NCI-H2029 treated with DMSO at 0.1 percent for 48 hours (cell line): ENCODE results near the gene ASMTL.
"Not testable (repeated sequence)": the region's sequence is repeated elsewhere in the genome, so short reads cannot be mapped to it uniquely, and the experiment has no call there.

Experiments
- DNase-seq: peaks from one replicate; lab custom pipeline; 2025; lab: John Stamatoyannopoulos, UW

Gene ASMTL

DNA sequence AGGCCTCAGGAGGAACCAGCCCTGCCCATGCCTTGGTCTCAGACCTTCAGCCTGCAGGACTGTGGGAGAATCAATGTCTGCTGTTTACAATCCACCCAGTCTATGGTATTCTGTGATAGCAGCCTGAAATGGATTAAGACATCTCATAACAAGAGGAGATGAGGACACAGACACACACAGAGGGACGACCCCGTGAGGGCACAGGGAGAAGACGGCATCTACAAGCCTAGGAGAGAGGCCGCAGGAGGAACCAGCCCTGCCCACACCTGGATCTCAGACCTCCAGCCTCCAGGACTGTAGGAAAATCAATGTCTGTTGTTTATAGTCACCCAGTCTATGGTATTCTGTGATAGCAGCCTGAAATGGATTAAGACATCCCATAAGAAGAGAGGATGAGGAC lies 64.1 kb downstream of the ASMTL start:
- DNase-seq: no peak

DNA sequence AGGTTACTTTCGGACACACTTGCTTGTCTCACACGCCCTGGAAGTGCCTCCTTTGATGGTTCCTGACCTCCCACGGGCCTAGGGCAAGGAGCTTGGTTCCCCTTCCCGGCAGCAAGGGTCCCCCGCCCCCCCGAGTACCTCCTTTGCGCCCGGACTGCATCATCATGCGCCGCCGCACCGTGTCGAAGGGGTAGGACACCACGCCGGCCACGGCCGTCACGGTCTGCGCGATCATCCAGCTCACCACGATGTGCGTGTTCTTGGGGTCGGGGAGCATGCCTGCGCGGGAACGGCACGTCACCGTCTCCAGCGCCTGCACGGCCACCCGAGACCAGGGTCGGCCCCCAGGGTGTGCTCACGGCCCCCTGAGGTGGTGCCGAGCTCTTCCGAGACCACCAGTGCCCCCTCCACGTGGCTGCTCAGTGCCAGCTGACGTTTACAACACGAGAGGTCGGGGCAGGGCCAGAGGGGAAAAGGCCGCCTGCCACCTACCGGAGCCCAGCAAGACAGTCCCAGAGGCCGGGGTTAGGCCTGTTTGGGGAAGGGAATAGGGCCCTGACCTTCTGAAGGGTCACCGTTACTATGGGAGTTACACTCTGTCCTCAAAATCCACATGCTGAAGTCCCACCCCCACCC lies 65.5 kb downstream of the ASMTL start:
- DNase-seq: no peak

DNA sequence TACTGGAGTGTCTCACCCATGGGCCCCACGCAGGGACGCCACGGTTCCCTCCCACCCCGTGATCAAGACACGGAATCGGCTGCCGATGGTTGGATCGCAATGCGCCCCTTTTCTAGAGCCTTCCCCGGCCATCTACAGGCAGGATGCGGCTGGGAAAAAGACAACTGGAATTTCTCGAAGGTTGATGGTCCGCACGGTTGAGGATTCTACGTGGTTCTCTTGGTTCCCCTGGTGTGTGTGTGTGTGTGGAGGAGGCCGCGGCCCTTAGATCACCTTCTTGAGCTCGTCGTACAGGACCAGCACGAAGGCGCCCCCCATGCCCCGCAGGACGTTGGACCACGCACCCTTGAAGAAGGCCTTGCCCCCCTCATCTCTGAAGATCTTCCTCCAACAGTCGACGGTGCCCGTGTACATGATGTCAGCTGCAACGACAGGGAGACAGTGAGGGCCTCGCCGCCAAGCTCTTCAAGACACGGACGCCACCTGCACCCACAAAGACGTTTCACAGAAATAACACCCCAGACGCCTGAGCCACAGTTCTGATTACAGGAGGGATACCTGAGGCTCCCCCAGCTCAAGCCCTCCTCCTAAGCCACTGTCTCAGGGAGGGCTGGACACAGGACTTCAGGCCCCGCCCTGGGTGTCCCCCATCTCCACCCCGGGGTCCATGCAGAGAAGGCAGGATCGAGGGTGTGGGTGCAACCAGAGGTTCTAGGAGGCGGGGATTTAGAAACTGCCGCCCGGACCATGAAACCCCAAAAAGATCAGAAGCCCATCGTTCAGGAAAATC lies 66.2 kb downstream of the ASMTL start:
- no peak for DNase-seq

DNA sequence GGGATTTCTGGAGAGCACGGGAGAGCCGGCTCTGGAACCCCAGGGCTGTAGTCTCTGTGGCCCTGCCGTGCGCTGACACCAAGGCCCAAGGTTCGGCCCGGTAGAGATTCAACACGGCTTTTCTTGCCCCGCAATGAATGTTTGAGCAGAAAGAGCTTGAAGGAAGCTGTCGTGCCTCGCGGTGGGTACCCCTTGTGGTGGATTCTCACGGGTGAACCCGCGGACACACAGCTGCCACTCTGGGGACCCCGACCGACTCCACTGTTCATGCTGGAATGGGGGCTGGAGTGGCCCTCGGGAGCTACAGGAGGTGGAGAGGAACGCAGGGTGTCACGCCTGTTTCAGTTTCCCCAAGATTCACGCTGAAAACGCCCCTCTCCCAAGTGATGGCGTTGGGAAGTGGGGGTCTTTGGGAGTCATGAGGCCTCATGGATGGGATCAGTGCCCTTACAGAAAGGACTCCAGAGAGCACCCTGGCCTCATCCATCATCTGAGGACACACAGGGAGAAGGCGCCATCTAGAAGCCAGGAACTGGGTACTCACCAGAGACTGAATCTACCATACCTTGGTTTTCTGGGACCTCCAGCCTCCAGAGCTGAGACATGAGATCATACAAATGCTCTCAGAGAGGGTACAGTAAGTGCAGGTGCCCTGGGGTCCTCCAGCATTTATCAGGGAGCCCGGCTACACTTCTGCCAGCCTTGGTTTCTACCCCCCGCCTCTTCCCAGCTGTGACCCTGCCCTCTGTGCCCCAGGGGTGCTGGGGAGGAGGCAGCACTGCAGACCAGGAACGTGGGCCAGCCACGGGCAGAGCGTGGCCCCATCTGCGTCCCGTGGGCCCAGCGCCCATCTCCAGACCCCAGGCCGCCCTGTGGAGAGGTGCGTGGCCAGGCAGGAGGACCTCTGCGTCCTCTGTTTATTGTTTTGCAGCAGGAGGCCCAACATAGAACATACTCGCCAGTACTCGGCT lies 67.2 kb downstream of the ASMTL start:
- DNase-seq: no peak

DNA sequence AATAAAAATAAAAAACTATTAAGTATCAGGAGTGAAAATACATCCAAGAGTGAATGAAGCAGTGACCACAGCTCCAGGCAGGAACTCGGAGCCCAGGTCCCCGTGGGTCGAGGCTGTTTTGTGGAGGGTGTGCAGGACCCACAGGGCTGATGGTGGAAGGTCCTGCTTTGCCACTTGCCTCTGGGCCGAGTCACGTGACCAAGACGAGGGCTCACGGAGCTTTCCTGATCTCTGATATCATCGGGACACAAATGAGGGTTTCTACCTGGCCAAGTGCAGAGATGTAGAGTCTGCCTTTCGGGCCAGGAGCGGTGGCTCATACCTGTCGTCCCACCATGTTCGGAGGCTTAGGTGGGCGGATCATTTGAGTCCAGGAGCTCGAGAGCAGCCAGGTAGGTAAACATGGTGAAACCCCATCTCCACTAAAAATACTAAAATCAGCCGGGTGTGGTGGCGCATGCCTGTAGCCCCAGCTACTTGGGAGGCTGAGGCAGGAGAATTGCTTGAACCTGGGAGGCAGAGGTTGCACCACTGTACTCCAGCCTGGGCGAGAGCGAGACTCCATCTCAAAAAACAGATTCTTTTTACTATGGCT lies 68.0 kb downstream of the ASMTL start:
- no peak for DNase-seq

DNA sequence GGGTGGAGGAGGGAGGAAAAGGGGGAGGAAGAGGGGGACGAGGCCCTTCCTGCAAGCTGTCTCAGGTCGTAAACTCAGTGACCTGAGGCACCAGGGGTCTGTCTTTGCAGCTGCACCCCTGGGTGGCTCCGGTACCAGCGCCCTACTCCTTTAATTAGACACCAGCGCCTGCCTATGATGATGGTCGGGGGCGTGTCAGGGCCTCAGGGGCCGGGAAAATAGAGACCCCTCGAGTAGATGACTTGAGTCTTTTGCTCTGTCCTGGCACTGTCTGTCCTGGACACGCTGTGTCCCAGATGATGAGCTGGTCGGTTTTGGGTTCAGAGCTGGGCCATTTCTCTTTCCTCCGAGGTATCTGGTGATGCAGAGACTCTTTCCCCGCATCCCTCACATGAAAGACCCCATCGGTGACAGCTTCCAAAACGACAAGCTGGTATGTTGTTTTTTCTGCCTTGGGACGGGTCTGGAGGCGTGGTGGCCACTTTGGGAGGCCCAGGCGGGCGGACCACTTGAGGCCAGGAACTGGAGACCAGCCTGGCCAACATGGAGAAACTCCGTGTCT lies 72.0 kb downstream of the ASMTL start:
- no peak for DNase-seq

DNA sequence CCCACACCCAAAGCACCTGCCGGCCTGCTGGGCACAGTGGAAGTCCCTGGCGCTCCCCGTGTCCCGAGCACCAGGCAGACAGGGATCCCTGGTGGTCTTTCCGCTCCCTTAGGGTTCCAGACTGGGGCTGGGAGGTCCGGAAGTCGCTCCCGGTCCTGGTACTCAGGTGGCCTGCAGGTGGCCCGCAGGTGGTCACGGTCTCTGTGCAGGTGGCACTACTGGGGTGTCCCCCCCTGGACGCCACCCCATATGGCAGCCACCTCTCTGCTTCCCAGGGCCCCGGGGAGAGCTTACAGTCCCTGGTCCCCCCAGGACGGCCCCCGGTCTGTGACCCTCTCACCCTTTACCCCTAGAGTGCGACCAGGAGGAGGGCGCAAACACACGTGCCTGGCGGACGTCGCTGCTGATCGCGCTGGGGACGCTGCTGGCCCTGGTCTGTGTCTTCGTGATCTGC lies 74.4 kb downstream of the ASMTL start:
- DNase-seq: no peak

DNA sequence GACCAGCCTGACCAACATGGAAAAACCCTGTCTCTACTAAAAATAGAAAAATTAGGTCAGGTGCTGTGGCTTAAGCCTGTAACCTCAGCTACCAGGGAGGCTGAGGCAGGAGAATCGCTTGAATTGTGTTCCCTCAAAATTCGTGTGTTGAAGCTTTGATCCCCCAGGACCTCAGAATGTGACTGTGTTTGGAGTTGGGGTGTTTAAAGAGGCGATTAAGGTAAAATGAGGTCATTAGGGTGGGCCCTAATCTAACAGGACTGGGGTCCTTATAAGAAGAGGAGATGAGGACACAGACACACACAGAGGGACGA lies 84.4 kb downstream of the ASMTL start:
- no peak for DNase-seq

DNA sequence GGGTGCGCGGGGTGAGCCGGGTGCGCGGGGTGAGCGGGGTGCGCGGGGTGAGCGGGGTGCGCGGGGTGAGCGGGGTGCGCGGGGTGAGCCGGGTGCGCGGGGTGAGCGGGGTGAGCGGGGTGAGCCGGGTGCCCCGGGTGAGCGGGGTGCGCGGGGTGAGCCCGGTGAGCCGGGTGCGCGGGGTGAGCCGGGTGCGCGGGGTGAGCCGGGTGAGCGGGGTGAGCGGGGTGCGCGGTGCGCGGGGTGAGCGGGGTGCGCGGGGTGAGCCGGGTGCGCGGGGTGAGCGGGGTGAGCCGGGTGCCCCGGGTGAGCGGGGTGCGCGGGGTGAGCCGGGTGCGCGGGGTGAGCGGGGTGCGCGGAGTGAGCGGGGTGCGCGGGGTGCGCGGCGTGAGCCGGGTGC lies 86.3 kb downstream of the ASMTL start:
- not testable (repeated sequence) for DNase-seq

DNA sequence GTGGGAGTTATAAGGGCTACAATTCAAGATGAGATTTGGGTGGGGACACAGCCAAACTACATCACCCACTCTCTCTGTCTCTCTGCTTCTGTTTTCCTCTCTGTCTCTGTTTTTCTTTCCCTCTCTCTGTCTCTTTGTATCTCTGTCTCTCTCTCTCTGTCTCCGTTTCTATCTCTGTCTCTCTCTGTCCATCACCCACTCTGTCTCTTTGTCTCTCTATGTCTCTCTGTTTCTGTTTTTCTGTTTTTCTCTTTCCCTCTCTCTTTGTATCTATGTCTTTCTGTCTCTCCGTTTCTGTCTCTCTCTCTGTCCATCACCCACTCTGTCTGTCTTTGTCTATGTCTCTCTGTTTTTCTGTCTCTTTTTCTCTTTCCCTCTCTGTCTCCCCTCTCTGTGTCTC lies 90.8 kb downstream of the ASMTL start:
- no peak for DNase-seq

DNA sequence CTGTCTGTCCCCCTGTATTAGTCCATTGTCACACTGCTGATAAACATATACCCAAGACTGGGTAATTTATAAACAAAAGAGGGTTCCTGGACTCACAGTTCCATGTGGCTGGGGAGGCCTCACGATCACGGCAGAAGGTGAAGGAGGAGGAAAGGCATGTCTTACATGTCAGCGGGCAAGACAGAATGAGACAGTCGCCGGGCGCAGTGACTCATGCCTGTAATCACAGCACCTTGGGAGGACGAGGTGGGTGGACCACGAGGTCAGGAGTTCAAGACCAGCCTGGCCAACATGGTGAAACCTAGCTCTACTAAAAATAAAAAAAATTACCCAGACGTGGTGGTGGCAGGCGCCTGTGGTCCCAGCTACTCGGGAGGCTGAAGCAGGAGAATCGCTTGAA lies 91.4 kb downstream of the ASMTL start:
- no peak for DNase-seq

DNA sequence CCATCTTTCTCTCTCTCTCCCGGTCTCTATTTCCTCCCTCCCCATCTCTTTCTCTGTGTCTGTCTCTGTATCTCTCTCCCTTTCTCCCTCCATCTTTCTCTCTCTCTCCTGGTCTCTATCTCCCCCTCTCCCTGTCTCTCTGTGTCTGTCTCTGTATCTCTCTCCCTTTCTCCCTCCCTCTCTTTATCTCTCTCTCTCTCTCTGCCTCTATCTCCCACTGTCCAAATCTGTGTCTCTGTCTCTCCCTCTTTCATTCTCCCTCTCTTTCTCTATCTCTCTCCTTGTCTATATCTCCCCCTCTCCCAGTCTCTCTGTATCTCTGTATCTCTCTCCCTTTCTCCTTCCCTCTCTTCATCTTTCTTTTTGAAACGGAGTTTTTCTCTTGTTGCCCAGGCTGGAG lies 92.5 kb downstream of the ASMTL start:
- no peak for DNase-seq

DNA sequence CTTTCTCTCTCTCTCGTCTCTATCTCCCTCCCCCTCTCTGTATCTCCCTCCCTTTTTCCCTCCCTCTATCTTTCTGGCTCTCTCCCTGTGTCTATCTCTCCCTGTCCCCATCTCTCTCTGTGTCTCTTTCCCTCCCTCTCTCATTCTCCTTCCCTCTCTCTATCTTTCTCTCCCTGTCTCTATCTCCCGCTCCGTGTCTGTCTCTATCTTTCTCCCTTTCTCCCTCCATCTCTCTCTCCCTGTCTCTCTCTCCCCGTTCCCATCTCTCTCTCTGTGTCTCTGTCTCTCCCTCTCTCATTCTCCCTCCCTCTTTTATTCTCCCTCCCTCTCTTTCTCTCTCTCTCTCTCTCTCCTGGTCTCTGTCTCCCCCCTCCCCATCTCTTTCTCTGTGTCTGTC lies 93.2 kb downstream of the ASMTL start:
- no peak for DNase-seq

DNA sequence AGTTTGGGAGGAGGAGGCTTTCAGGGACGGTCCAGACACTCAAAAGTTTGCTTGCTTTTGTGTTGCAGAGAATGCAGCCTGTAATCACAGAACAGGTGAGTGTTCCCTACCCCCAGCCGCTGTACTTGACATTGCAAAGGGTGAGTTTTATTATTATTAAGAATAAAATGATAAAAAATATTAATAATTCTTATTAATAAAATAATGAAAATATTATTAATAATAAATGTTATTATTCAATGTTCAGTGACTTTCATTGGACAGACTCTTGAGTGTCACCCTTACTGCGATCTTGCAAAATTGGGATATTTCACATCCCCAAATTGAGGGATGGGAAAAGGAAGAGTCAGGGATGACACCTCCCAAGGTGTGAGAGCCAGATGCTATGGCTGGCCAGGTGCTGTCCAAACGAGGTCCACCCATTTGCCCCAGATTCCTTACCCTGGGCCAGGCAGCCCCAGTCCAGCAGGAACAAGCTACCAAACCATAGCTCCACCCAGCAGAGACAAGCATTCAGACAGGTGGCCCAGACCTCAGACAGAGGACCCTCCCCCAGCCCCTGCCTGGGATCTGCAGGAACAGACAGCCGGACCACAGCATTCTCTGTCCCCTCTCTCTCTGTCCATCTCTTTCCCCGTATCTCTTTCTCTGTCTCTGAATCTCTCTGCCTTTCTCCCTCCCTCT lies 93.8 kb downstream of the ASMTL start:
- no peak for DNase-seq

DNA sequence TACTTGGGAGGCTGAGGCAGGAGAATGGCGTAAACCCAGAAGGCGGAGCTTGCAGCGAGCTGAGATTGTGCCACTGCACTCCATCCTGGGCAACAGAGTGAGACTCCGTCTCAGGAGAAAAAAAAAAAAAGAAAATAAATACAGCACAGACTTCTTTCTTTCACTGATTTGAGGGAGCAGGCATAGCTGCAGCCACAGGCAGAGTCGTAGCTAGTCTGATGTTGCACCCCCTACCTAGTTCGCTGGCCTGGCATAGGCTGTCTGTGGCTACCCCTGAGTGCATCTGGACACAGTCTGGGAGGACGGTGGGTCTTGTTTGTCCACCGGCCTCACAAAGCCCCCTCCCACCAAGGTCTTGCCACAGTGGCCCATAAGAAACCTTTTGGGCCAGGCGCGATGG lies 94.7 kb downstream of the ASMTL start:
- no peak for DNase-seq

DNA sequence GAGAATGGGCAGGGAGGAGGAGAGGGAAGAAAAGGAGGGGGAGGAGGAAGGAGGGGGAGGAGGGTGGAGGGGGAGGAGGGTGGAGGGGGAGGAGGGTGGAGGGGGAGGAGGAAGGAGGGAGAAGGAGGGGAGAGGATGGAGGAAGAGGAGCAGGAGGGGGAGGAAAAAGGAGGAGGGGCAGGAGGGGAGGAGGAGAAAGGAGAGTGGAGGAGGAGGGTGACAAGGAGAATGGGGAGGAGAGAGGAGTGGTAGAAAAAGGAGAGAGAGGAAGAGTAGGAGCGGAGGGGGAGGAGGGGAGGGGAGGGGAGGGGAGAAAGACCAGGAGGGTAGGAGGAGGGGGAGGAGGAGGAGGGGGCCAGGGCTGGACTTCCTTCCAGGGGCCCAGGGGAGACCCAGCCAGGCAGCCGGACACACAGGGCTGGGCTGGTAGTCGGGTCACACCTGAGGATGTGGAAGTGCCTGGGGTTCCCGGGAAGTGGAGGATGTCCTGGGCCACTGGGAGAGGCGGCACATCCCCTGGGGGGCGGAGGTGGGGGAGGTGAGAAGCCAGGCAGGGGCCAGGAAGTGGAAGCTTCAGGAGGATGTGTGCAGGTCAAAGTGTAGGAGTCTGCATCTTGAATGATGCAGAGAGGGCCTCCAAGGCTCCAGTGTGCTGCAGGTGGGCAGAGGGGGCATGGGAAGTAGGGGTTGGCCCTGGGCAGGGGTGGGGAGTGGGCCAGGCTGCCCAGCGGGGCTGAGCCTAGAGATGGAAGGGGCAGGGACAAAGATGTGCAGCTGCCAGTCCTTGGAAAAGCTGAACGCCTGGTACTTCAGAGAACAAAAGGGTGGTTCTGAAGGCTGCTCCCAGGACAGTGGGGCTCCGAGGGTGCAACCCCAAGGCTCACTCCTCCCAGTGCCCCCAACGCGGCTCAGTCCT lies 97.3 kb downstream of the ASMTL start:
- no peak for DNase-seq

DNA sequence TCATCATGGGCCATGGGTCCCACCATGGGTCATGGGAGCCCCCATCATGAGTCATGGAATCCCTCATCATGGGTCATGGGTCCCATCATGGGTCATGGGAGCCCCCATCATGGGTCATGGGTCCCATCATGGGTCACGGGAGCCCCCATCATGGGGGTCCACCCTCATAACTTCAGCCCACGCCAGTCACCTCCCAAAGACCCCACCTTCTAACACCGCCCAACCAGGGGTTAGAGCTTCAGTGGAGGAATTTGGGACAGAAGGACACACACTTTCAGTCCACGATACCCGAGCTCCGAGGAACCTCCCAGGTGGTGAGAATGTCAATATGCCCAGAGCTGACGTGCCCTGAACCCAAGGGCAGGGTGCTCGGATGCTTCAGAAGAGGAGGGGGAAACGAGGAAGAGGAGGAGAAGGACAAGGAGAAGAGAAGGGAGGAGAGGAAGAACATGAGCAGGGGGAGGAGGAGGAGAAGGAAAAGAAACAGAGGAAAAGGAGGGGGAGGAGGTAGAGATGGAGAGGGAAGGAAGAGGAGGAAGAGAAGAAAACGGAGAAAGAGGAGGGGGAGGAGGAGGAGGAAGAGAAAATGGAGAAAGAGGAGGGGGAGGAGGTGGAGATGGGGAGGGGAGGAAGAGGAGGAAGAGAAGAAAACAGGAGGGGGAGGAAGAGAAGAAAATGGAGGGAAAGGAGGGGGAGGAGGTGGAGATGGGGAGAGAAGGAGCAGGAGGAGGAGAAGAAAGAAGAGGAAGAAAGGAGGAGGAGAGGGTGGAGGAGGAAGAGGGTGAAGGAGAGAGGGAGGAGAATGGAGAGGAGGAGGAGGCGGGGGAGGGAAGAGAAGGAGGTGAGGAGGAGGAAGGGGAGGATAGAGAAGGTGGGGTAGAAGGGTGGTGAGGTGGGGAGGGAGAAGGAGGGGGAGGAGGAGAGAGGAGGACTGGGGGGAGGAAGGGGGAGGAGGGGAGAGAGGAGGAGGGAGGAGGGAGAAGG lies 98.4 kb downstream of the ASMTL start:
- no peak for DNase-seq
